Measurements from ENCODE around the gene DPF3. TPM values are rescaled to one million over a fixed set of nuclear protein-coding genes. Genes with fewer than 3 reads are reported as not detected.

DPF3 gene
- total RNA-seq, 4 donors from 2014 or later = 1.1 to 4.7 (median 1.8) TPM

GRCh38 chr14:72921396-72921795 lies 27.5 kb upstream of the DPF3 start:
- DNase-seq (ENCODE audit: low spot score in 2 of 2) = no peak
- intact Hi-C loops (cut with DNase I; ENCODE audit: low total_unique reads) = no loop called here
- TF ChIP-seq CTCF (IDR thresholded peaks at IDR 0.05) (no peak), POLR2A (IDR thresholded peaks at IDR 0.05) (no peak)
- H3K4me3 ChIP-seq (ENCODE audit: low read depth, poor library complexity, severe bottlenecking) = no peak overlapping the region

GRCh38 chr14:72920008-72920407 lies 26.1 kb upstream of the DPF3 start:
- TF ChIP-seq CTCF (IDR thresholded peaks at IDR 0.05) (no peak), POLR2A (IDR thresholded peaks at IDR 0.05) (no peak)
- H3K4me3 ChIP-seq (ENCODE audit: low read depth, poor library complexity, severe bottlenecking) = no peak overlapping the region
- 76 to 86% methylated on average over 2 of the region's 2 CpGs for WGBS, 2 donors
- intact Hi-C loops (cut with DNase I; ENCODE audit: low total_unique reads) = no loop called here
- DNase-seq (ENCODE audit: low spot score in 2 of 2) = no peak

GRCh38 chr14:72917094-72917802 lies 23.3 kb upstream of the DPF3 start:
- intact Hi-C loops (cut with DNase I; ENCODE audit: low total_unique reads) = no loop called here
- WGBS, 2 donors = 69 to 70% methylated on average over 9 of the region's 9 CpGs
- no peak overlapping the region for H3K4me3 ChIP-seq (ENCODE audit: low read depth, poor library complexity, severe bottlenecking)
- TF ChIP-seq POLR2A (IDR thresholded peaks at IDR 0.05) (no peak), CTCF (IDR thresholded peaks at IDR 0.05) (no peak)
- DNase-seq (ENCODE audit: low spot score in 2 of 2) = no peak

DNA sequence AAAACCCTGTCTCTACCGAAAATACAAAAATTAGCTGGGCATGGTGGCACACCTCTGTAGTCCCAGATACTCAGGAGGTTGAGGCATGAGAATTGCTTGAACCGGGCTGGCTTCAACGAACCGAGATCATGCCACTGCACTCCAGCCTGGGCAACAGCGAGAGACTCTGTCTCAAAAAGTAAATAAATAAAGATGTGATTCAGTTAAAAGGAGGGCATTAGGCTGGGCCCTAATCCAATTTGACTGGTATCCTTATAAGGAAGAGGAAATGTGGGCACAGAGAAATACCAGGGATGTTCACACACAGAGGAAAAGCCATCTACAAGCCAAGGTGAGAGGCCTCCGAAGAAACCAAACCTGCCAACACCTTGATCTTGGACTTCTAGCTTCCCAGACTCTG lies 22.3 kb upstream of the DPF3 start:
- no peak for DNase-seq (ENCODE audit: low spot score in 2 of 2)

DNA sequence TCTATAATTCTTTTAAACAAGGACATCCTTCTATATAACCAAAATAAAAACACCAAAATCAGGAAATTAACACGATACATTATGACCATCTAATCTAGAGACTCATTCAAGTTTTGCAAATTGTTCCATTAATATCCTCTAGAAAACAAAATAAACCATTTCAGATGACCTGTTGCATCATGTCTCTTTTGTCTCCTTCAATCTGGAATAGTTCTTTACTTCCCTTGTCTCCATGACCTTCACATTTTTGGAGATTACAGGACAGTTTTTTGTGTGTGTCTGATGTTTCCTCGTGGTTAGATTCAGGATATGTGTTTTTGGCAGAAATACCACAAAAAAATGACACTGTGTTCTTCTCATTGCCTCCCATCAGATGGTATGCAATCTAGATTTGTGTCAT lies 19.9 kb upstream of the DPF3 start:
- intact Hi-C loops (cut with DNase I; ENCODE audit: low total_unique reads) = no loop called here
- WGBS, 2 donors = 46 to 54% methylated on average over 2 of the region's 2 CpGs
- DNase-seq (ENCODE audit: low spot score in 2 of 2) = no peak
- H3K4me3 ChIP-seq (ENCODE audit: low read depth, poor library complexity, severe bottlenecking) = no peak overlapping the region
- TF ChIP-seq CTCF (IDR thresholded peaks at IDR 0.05) (no peak), POLR2A (IDR thresholded peaks at IDR 0.05) (no peak)

More for the DNA sequence above, 22.3 kb upstream of the DPF3 start:
- H3K4me3 ChIP-seq (ENCODE audit: low read depth, poor library complexity, severe bottlenecking) = no peak overlapping the region
- intact Hi-C loops (cut with DNase I; ENCODE audit: low total_unique reads) = no loop called here
- no peak for TF ChIP-seq CTCF (IDR thresholded peaks at IDR 0.05)
- TF ChIP-seq POLR2A (IDR thresholded peaks at IDR 0.05) = no peak
- 68 to 74% methylated on average over 6 of the region's 6 CpGs for WGBS, 2 donors

DNA sequence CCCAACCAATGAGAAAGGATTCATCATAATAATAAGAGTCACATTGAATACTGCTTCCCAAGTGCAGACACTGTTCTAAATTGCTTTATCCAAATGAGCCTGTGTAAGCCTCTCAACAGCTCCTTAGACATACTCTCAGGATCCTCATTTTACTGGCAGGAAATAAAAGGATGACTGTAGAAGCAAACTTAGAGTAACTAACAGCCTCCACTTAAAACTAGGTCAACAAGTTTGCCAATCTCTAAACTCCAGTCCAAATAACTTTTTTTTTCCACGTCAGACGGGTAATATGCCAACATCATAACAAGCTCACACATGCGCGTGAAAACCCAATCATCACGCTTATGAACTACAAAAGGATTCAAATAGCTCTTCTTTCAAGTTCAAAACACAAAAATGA lies 15.3 kb upstream of the DPF3 start:
- TF ChIP-seq CTCF (IDR thresholded peaks at IDR 0.05) (no peak), POLR2A (IDR thresholded peaks at IDR 0.05) (no peak)
- WGBS, 2 donors = 24 to 27% methylated on average over 5 of the region's 5 CpGs
- intact Hi-C loops (cut with DNase I; ENCODE audit: low total_unique reads) = no loop called here
- no peak for DNase-seq (ENCODE audit: low spot score in 2 of 2)
- H3K4me3 ChIP-seq (ENCODE audit: low read depth, poor library complexity, severe bottlenecking) = no peak overlapping the region

All from lower leg skin (tissue), 4 donors.